ENCODE measurements around the gene ANKS1B.
"Not testable (repeated sequence)": the region's sequence is repeated elsewhere in the genome, so short reads cannot be mapped to it uniquely, and the experiment has no call there.

The ANKS1B gene

DNA sequence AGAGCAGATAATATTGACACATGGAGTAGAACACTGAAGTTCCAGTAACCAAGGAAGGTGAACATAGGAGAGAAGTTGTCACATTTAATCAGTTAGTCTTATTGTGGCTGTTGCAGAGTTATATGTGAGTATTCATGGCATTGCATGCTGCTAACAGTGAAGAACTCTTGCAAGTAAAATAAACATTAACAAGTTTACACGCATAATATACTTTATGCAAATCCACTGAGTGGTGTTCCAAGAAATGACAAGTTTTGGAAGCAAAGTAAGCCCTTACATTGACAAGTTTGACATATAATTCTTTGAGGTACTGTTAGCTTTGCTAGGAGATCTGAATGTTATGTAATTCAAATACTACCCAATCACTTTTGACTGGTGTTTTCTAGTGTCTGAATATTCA, 125.6 kb downstream of the ANKS1B start:
- DNase-seq: no peak

GRCh38 chr12:99852666-99853065, 132.1 kb downstream of the ANKS1B start:
- no peak for DNase-seq

DNA sequence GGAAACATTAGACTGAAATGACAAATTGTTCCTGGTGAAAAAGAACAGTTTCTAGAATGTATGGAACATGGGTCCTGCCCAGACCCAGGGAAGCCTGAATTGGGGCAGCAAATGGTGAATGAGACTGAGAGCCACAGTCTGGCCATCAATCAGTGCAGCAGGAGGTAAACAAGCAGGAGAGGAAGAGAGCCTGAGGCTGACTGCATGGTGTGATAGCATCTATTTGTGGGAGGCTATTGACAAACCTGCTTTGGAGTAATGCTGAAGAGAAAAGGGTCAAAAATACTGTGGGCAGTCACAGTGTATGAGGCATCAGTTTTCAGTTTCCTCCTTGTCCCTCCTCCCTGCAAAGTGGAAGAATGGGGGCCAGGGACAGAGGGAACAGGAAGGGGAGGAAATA, 136.8 kb downstream of the ANKS1B start:
- no peak for DNase-seq

GRCh38 chr12:99834710-99835109, 150.0 kb downstream of the ANKS1B start:
- DNase-seq: no peak

DNA sequence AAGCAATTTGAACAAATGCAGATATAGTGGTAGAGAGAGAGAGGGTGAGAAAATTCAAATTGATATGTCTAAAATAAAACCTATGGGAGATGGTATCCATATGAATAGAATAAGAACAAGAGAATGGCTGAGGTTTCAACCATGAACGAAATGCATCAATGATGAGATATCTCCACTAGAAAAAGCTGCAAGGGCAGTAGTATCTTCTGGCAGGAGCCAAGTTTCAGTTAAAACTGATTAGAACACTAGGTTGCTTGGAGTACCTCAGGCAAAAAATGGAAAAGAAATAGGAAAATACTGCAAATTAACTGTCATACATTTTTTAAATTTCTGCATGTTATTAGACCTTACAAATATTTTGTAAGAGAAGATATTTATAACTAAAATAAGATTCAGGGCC, 151.3 kb downstream of the ANKS1B start:
- DNase-seq: no peak

DNA sequence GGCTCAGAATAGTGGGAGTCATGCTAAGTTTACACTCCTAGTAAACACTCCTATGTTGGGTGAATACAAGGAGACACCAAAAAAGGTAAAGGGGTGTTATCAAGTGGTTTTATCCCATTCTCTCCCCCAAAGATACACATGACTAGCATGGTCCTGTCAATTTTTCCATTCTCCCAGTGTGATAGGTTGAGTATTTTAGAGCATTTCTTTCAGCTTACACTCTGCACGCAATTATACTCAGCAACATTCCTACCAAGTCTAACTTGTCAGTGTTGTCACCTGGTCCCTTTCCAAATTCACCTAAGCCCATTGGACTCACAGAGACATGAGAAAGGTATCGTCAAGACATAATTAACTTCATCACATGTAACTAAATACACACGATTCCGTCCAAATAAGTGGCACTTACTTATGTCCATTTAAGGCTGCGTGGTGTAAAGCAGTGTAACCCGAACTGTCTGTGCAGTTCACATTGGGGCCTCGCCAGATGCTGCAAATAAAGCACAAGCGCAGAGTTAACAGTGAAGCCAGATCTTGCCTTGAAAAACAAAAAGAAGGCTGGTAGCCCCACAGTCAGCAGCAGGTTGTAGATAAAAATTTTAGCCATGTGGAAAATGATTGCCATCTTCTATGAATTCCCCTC, 159.7 kb downstream of the ANKS1B start:
- DNase-seq: peak; percentile 14

DNA sequence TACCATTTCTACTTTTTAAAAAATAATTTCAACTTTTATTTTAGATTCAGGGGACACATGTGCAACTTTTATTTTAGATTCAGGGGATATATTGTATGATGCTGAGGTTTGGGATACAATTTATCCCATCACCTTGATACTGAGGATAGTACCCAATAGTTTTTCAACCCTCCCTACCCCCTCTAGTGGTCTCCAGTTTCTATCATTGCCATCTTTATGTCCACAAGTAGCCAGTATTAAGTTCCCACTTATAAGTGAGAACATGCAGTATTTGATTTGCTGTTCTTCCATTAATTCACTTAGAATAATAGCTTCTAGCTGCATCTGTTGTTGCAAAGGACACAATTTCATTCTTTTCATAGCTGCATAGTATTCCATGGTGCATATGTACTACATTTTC, 162.5 kb downstream of the ANKS1B start:
- no peak for DNase-seq

DNA sequence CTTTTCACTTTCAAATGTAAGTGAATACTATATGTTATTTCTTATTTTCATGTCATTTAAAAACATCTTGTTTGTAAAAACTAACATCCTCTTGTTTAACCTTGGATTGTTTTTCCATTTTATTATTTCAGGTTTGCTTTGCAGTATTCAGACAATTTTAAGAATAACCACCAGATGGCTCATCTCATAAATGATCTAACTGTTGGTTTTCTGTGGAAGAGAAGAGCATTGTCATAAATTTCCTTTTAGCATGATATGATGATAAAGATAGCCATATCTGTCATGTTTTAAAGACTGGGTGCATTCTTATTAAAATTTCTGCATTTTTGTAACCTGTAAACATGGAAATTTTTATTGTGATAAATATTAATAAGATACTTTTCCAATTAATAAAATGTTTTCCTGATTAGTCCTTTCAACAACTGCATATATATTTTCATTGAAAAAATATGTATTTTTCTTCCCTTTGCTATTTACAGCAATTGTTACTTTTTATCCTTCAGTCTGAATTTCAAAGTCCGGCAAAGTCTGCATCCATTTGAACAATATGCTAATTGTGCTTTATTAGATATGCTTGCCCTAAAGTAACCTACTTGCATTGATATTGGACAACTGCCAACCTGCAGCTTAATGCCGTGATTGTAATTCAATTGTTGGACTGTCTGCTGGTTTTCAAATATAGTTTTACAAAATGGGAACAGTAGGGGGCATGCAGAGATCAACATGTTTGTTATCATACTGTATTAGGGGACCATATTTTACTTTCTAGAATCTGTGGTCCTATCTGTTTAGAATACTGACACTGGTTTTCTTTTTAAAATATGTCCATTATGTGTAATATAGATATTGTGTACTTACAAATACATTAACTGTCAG, 173.8 kb downstream of the ANKS1B start:
- peak; percentile 55 for DNase-seq

- no peak for DNase-seq
Observed at GRCh38 chr12:99809909-99810308, 174.8 kb downstream of the ANKS1B start.

- DNase-seq: no peak
Observed at GRCh38 chr12:99806304-99806703, 178.4 kb downstream of the ANKS1B start.

DNA sequence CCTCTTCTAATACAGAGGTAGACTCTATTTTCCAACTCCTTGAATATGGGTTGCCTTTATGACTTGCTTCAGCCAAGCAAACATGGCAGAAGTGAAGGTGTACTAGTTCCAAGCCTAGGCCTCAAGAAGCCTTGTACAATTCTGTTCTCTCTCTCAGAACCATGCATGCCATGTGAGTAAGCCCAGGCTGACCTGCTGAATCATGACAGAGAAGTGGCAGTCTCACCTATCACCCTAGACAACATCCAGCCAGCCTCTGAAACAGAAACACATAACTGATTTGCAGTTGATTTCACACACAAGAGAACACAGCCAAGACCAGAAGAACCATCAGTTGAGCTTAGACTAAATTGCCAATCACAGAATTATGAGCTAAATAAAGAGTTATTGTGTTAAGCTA, 180.0 kb downstream of the ANKS1B start:
- DNase-seq: no peak

- DNase-seq: no peak
Observed at GRCh38 chr12:99800605-99801004, 184.1 kb downstream of the ANKS1B start.

GRCh38 chr12:99797931-99798330, 186.8 kb downstream of the ANKS1B start:
- not testable (repeated sequence) for DNase-seq

GRCh38 chr12:99783421-99783820, 201.3 kb downstream of the ANKS1B start:
- no peak for DNase-seq

GRCh38 chr12:99772274-99772673, 212.5 kb downstream of the ANKS1B start:
- DNase-seq: no peak

GRCh38 chr12:99771659-99772058, 213.1 kb downstream of the ANKS1B start:
- DNase-seq: no peak

DNA sequence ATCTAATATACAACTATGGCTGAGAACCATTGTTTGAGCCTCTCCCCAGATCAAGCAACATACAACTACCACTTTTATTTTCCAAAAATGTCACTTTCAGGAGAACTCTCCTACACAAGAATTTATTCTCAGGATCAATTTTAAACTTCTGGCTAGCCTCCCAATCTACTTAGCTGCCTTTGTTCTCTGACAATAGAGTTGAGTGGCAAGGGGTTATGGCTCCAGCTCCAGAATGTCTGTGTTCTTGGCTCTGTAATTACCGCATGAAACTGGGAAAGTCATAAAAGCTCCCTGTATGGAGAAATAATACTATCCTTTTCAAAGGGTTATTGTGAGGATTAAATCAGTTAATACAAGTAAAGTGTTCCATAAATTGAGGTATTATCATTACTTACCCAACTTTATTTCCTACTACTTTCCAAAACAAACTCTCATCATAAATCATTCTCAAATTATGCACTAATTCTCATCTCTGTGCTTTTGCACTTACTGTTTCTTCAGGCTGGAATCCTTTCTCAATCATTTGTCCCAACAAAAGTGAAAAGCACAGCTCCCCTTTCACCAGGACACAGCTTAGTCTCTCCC, 215.2 kb downstream of the ANKS1B start:
- DNase-seq: peak; percentile 15

- no peak for DNase-seq
Observed at GRCh38 chr12:99768758-99769157, 216.0 kb downstream of the ANKS1B start.

DNA sequence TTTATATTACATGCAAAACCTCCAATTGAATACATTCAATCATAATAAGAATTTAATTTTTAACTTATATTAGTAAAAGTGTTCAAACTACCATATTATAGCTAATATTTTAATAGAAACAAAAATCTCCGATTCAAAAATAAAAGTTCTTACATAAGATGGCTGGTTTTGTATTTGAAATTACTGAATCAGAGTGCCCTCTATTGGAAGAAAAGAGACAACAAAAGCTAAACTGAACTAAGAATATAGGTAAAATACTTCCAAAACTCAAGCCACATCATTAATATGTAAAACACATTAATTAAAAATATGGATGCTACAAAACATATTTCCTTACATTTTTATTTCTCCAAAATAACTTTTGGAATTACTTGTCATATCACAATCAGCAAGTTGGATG, 216.9 kb downstream of the ANKS1B start:
- peak; percentile 39 for DNase-seq

- no peak for DNase-seq
Observed at GRCh38 chr12:99766408-99766807, 218.3 kb downstream of the ANKS1B start.

- no peak for DNase-seq
Observed at GRCh38 chr12:99765469-99766114, 219.1 kb downstream of the ANKS1B start.

DNA sequence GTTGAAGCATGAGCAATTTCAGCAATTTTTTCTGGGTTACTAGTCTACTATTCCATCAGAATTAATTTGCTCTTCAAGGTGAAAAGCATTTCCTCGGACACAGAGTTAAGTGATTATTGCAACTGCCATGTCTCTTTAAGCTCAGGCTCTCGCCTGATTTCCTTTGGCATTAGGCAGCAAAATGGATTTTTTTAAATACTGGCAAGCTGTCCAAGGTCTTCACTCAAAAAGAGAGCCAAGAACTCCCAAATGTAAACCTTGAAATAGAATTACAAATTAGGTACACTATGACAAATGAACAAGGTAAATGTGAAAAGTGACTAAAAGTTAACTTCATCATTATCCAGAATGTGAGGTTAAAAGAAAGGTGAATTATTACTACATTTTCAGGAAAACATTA, 225.3 kb downstream of the ANKS1B start:
- DNase-seq: peak; percentile 60

GRCh38 chr12:99758997-99759396, 225.7 kb downstream of the ANKS1B start:
- no peak for DNase-seq

DNA sequence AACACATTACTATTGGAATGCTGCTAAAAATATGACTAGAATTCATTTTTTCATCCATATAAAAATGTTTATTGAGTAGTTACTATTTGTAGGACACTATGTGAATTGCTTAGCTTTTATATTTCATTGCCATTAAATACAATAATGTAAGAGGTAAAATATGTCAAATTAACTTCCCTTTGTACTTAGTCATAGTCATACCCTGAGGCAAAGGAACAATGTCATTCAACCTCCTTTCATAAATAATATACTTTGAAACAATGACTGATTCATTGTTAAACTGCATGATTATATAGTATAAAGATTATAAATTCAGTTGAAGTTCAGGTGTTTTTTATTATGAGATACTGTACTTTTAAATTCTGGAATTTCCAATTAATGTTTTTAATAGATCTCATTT, 232.0 kb downstream of the ANKS1B start:
- no peak for DNase-seq

All from eye (tissue), 1 donor.